CD4-positive, alpha-beta T cell treated with Interleukin-17A for 4 hours (primary cell): ENCODE measurements around the gene WLS.
"Not testable (repeated sequence)": the region's sequence is repeated elsewhere in the genome, so short reads cannot be mapped to it uniquely, and the experiment has no call there.

Source experiments
- DNase-seq: peaks from one replicate; pipeline ENCODE4 v3.0.0-alpha.2; 2020; ENCODE audit warnings: mixed read lengths

The WLS gene

GRCh38 chr1:68232289-68233148 lies at the start of gene WLS:
TSS of gene WLS (minus strand) at chr1:68232523. CDS start at chr1:68232299, 224 bp downstream.
- no peak for DNase-seq

- no peak for DNase-seq
Measured at GRCh38 chr1:68280286-68280685, 48.0 kb upstream of the WLS start.

- DNase-seq: no peak
Measured at GRCh38 chr1:68279846-68280245, 47.5 kb upstream of the WLS start.

- no peak for DNase-seq
Measured at GRCh38 chr1:68278221-68278620, 45.9 kb upstream of the WLS start.

GRCh38 chr1:68276448-68276847 lies 44.1 kb upstream of the WLS start:
- DNase-seq: no peak

GRCh38 chr1:68273530-68273929 lies 41.2 kb upstream of the WLS start:
- no peak for DNase-seq

- DNase-seq: no peak
Measured at GRCh38 chr1:68271596-68271995, 39.3 kb upstream of the WLS start.

GRCh38 chr1:68270951-68271350 lies 38.6 kb upstream of the WLS start:
- no peak for DNase-seq

- DNase-seq: no peak
Measured at GRCh38 chr1:68269637-68270430, 37.5 kb upstream of the WLS start.

- DNase-seq: no peak
Measured at GRCh38 chr1:68268896-68269483, 36.7 kb upstream of the WLS start.

GRCh38 chr1:68256824-68257223 lies 24.5 kb upstream of the WLS start:
- DNase-seq: not testable (repeated sequence)

GRCh38 chr1:68255301-68255700 lies 23.0 kb upstream of the WLS start:
- no peak for DNase-seq

GRCh38 chr1:68254667-68255226 lies 22.4 kb upstream of the WLS start:
- DNase-seq: no peak

- no peak for DNase-seq
Measured at GRCh38 chr1:68237040-68237439, 4.7 kb upstream of the WLS start.

- no peak for DNase-seq
Measured at GRCh38 chr1:68234094-68234493, 1.8 kb upstream of the WLS start.

GRCh38 chr1:68233202-68233601 lies 879 bp upstream of the WLS start:
- DNase-seq: no peak

- DNase-seq: no peak
Measured at GRCh38 chr1:68231627-68232288, 565 bp downstream of the WLS start.

- DNase-seq: no peak
Measured at GRCh38 chr1:68230901-68231626, 1.3 kb downstream of the WLS start.

GRCh38 chr1:68230484-68230802 lies 1.9 kb downstream of the WLS start:
- no peak for DNase-seq

GRCh38 chr1:68229650-68230483 lies 2.5 kb downstream of the WLS start:
- no peak for DNase-seq

- no peak for DNase-seq
Measured at GRCh38 chr1:68228851-68229250, 3.5 kb downstream of the WLS start.
